Neural cell (in vitro differentiated cells): Measurements from ENCODE around the gene ACTA2. TPM values are rescaled to one million over a fixed set of nuclear protein-coding genes. Genes with fewer than 3 reads are reported as not detected.

Experiments used
- H2AFZ ChIP-seq: fragments of 200-600, 300-800 bp; sonication (generic), shearing (Covaris generic); 2 replicates; pipeline ENCODE4 v1.6.0; 2014; ENCODE audit warnings: low read depth, mild to moderate bottlenecking, antibody characterized with exemption, low read length, moderate library complexity
- H3F3A ChIP-seq: fragments of 200-600 bp; shearing (Covaris generic); 2 replicates; pipeline ENCODE4 v1.6.1; 2016; ENCODE audit warnings: mild to moderate bottlenecking, moderate library complexity, mixed read lengths, antibody characterized with exemption, low read length; ENCODE audit not compliant: insufficient read depth, poor library complexity, severe bottlenecking
- H3K27ac ChIP-seq: fragments of 200-600, 300-800 bp; sonication (generic), shearing (Covaris generic); 2 replicates; pipeline ENCODE4 v1.5.1; 2014; ENCODE audit warnings: mild to moderate bottlenecking, low read length, moderate library complexity
- H3K27me3 ChIP-seq: fragments of 300-800, 200-600 bp; sonication (generic), shearing (Covaris generic); 2 replicates; pipeline ENCODE4 v1.6.0; 2014; ENCODE audit warnings: mild to moderate bottlenecking, low read depth, low read length, moderate library complexity; ENCODE audit not compliant: insufficient read depth
- H3K36me3 ChIP-seq: fragments of 300-800, 200-600 bp; sonication (generic), shearing (Covaris generic); 2 replicates; pipeline ENCODE4 v1.5.1; 2014; ENCODE audit warnings: mild to moderate bottlenecking, antibody characterized with exemption, low read length, moderate library complexity; ENCODE audit not compliant: insufficient read depth
- H3K4me2 ChIP-seq: fragments of 300-800, 200-600 bp; sonication (generic), shearing (Covaris generic); 2 replicates; pipeline ENCODE4 v1.6.0; 2014; ENCODE audit warnings: mild to moderate bottlenecking, low read length
- H3K4me3 ChIP-seq: fragments of 300-800, 200-600 bp; sonication (generic), shearing (Covaris generic); 2 replicates; pipeline ENCODE4 v1.5.1; 2014; ENCODE audit warnings: mild to moderate bottlenecking, low read length, moderate library complexity
- H3K79me2 ChIP-seq: fragments of 200-600 bp; shearing (Covaris generic); replicated peaks from 2 replicates; pipeline ENCODE4 v1.6.0; 2014; ENCODE audit warnings: mild to moderate bottlenecking, low read length, moderate library complexity; ENCODE audit not compliant: insufficient read depth
- H3K9ac ChIP-seq: fragments of 300-800, 200-600 bp; sonication (generic), shearing (Covaris generic); 2 replicates; pipeline ENCODE4 v1.6.1; 2016; ENCODE audit warnings: mild to moderate bottlenecking, low read length, mixed read lengths
- H3K9me2 ChIP-seq: fragments of 200-600 bp; shearing (Covaris generic); 2 replicates; pipeline ENCODE4 v1.6.1; 2016; ENCODE audit warnings: mild to moderate bottlenecking, low read length, mixed read lengths; ENCODE audit not compliant: insufficient read depth
- H3K9me3 ChIP-seq: fragments of 200-600, 300-800 bp; sonication (generic), shearing (Covaris generic); 2 replicates; pipeline ENCODE4 v1.6.1; 2016; ENCODE audit warnings: mild to moderate bottlenecking, mixed run types, low read length, moderate library complexity, mixed read lengths
- H4K20me1 ChIP-seq: fragments of 200-600 bp; shearing (Covaris generic); 2 replicates; pipeline ENCODE4 v1.6.1; 2016; ENCODE audit warnings: mild to moderate bottlenecking, mixed run types; ENCODE audit not compliant: insufficient read depth
- CTCF ChIP-seq: fragments of 450-650 bp; IDR thresholded peaks from 2 replicates; pipeline ENCODE4 v1.5.1; 2014; ENCODE audit warnings: antibody characterized with exemption, mild to moderate bottlenecking, moderate library complexity; ENCODE audit not compliant: poor library complexity, severe bottlenecking
- EP300 ChIP-seq: fragments of 450-650 bp; conservative IDR thresholded peaks from 2 replicates; pipeline ENCODE4 v1.6.1; 2014; ENCODE audit warnings: antibody characterized with exemption, mild to moderate bottlenecking, moderate library complexity; ENCODE audit not compliant: poor library complexity, severe bottlenecking
- MXI1 ChIP-seq: fragments of 450-650 bp; conservative IDR thresholded peaks from 2 replicates; pipeline ENCODE4 v1.6.1; 2014; ENCODE audit warnings: antibody characterized with exemption, mild to moderate bottlenecking; ENCODE audit not compliant: poor library complexity, severe bottlenecking
- RAD21 ChIP-seq: fragments of 450-650 bp; conservative IDR thresholded peaks from 2 replicates; pipeline ENCODE4 v1.6.1; 2014; ENCODE audit warnings: antibody characterized with exemption, mild to moderate bottlenecking, moderate library complexity
- SMC3 ChIP-seq: fragments of 450-650 bp; conservative IDR thresholded peaks from 2 replicates; pipeline ENCODE4 v1.6.1; 2014; ENCODE audit warnings: antibody characterized with exemption, mild to moderate bottlenecking, moderate library complexity; ENCODE audit not compliant: poor library complexity
- TAF1 ChIP-seq: IDR thresholded peaks from 2 replicates; pipeline ENCODE4 v1.6.1; 2012; ENCODE audit warnings: low read depth
- polyA plus RNA-seq: library from polyadenylated mRNA; depleted of rRNA; stranded (reverse); fragments of >200 nt; gene quantifications from 2 replicates; pipeline ENCODE4 v1.2.3, GENCODE V29; 2014

The ACTA2 gene
- polyA plus RNA-seq, 1 donor from 2014 or later = 0.53 TPM

- H2AFZ ChIP-seq = no peak overlapping the region
- no peaks in the 10 kb centered on the region for H4K20me1 ChIP-seq
- peak overlapping the region; percentile 77 for H3K4me3 ChIP-seq
- no peak overlapping the region for H3K27ac ChIP-seq
- no peaks in the 10 kb centered on the region for H3K36me3 ChIP-seq
- H3K9ac ChIP-seq = peak overlapping the region; percentile 30
- no peaks in the 10 kb centered on the region for H3K79me2 ChIP-seq
- TF ChIP-seq SMC3 (no peak), EP300 (no peak), CTCF (no peak), MXI1 (no peak), RAD21 (no peak), TAF1 (no peak)
- peak overlapping the region; percentile 79 for H3K4me2 ChIP-seq
- H3K9me3 ChIP-seq = no peaks in the 10 kb centered on the region
- H3F3A ChIP-seq = no peaks in the 10 kb centered on the region
- peaks cover 27% of the 10 kb centered on the region for H3K27me3 ChIP-seq
- no peaks in the 10 kb centered on the region for H3K9me2 ChIP-seq
Observed at GRCh38 chr10:88991899-88992320, 39.3 kb upstream of the ACTA2 start.

- H3K27me3 ChIP-seq = peaks cover 27% of the 10 kb centered on the region
- peak overlapping the region; percentile 79 for H3K4me2 ChIP-seq
- H3K27ac ChIP-seq = no peak overlapping the region
- H3F3A ChIP-seq = no peaks in the 10 kb centered on the region
- no peaks in the 10 kb centered on the region for H3K36me3 ChIP-seq
- H2AFZ ChIP-seq = peak overlapping the region; percentile 14
- TF ChIP-seq EP300 = no peak
- H3K9me3 ChIP-seq = no peaks in the 10 kb centered on the region
- peak overlapping the region; percentile 77 for H3K4me3 ChIP-seq
- H3K79me2 ChIP-seq = no peaks in the 10 kb centered on the region
- H4K20me1 ChIP-seq = no peaks in the 10 kb centered on the region
- H3K9ac ChIP-seq = peak overlapping the region; percentile 30
- no peaks in the 10 kb centered on the region for H3K9me2 ChIP-seq
Observed at GRCh38 chr10:88991161-88991898, 38.8 kb upstream of the ACTA2 start.

GRCh38 chr10:88990384-88991160 lies 38.0 kb upstream of the ACTA2 start, which contains the start of gene FAS:
Gene FAS (plus strand): TSS chr10:88990798. CDS start chr10:88990877, 79 bp downstream.
- H3K9ac ChIP-seq = peak within 1 kb of the TSS; percentile 30
- no peak within 1 kb of the TSS for H3K27ac ChIP-seq
- H3K9me3 ChIP-seq = no peaks in the 10 kb centered on the region
- peak; percentile 43 for TF ChIP-seq MXI1
- TF ChIP-seq EP300 = no peak
- no peaks in the 10 kb centered on the region for H3F3A ChIP-seq
- H4K20me1 ChIP-seq = no peaks in the 10 kb centered on the region
- peaks cover 27% of the 10 kb centered on the region for H3K27me3 ChIP-seq
- no peaks in the 10 kb centered on the region for H3K9me2 ChIP-seq
- H2AFZ ChIP-seq = peak within 1 kb of the TSS; percentile 14
- peak within 1 kb of the TSS; percentile 77 for H3K4me3 ChIP-seq
- H3K79me2 ChIP-seq = no peaks in the 10 kb centered on the region
- peak within 1 kb of the TSS; percentile 79 for H3K4me2 ChIP-seq
- H3K36me3 ChIP-seq = no peaks in the 10 kb centered on the region
